ENCODE results near the gene GALNT5.

GALNT5 gene

DNA sequence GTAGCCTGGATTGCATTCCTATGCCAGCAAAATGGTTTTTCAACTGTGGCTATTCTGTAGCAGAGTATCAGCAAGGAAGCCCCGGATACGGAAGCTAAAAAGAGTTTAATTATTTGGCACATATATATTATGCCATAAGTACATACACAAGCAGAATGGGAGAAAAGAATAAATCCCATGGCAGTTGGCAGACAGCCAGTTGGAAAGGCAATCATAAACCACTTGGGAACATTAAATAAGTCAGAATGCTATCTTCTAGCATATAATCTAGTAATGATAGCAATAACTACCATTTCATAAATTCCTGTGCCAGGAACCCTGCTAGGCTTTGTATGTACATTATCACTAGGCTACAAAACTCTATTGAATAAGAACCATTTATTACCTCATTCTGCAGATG, 26.0 kb downstream of the GALNT5 start:
- no peak for DNase-seq (ENCODE audit: insufficient read length, low spot score)
- no peak for FAIRE-seq

DNA sequence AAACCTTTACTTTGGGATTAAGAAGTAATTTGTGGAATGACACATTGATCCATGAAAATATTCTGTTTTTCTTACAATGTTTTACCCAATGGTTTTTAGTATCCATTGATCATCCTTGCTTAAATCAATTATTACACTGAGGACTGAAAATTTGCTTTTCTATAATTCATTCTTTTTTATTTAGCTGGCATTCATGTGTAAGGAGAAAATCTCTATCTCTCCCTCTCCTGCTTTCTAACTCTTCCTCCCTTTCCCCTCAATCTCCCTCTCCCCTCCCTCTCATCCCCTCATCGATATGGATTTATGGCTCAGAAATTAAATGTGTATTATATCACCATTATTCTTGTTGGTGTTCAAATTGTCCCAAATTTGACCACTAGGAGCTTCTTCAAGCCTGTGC, 29.7 kb downstream of the GALNT5 start:
- FAIRE-seq (no peak), DNase-seq (ENCODE audit: insufficient read length, low spot score) (no peak)

DNA sequence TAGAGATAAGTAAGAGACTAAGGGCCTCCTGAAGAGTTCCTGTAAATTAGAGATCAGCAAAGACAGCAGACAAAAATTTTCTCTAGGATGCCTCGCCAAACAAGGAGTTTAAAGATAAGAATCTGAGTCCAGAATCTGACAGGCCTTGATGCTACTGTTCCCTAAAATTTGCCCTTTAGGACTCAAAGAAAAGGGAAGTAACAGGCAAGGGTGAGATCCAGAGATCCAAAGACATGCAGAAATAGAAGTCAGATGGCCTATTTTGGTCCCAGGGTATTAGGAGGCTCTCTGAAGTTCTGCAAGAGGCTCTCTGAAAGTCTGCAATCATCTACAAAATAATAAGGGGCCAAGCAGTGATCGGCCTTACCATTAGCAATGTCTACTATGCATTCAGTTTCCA, 33.0 kb downstream of the GALNT5 start:
- DNase-seq (ENCODE audit: insufficient read length, low spot score) (no peak), FAIRE-seq (no peak)

DNA sequence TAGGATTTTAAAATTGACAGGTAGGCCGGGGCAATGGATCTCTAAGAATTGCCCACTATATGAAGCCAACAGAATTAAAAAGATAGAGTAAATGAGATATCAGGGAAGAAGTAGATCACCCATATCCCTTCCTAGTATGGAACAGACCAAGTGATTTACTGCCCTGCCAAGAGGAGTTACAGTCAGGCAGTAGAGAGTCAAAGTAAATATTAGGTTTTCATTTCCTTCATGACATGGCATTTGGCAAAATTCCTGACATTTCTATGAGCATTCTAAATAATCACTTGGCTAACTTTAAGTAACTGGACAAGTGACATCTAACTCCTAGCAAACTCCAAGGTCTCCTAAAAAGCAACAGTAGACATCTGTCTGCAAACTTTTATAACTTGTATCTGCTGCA, 33.5 kb downstream of the GALNT5 start:
- DNase-seq (ENCODE audit: insufficient read length, low spot score) (no peak), FAIRE-seq (no peak)

DNA sequence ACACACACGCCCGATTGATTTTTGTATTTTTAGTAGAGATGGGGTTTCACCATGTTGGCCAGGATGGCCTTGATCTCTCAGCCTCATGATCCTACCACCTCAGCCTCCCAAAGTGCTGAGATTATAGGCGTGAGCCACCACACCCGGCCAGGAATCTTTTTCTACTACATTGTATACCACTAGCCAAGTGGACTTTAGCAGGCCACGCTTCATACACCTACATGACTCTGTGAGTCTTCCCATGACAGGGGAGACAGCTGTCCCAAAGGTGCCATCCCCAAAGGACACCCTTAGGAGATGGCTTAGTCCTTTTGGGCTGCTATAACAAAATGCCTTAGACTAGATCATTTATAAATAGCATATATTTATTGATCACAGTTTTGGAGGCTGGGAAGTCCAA, 35.3 kb downstream of the GALNT5 start:
- FAIRE-seq = no peak
- DNase-seq (ENCODE audit: insufficient read length, low spot score) = no peak

DNA sequence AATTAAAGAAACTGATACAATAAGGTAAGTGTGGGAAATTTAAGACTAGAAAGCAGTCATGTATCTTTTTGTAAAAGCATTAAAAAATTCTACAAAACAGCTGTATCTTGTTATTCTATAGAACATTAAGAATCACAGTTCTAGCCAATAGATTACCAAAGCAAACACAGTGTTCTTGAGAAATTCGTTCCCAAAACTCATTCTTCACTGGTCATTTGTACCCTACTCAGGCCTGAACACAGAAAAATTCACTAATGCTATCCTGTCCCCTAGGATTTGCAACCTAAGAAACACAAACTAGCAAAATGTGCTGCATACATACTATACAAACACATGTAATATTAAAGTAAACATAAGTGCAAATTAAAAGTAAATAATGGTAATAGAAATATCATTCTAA, 39.0 kb downstream of the GALNT5 start:
- FAIRE-seq = no peak
- DNase-seq (ENCODE audit: insufficient read length, low spot score) = no peak

DNA sequence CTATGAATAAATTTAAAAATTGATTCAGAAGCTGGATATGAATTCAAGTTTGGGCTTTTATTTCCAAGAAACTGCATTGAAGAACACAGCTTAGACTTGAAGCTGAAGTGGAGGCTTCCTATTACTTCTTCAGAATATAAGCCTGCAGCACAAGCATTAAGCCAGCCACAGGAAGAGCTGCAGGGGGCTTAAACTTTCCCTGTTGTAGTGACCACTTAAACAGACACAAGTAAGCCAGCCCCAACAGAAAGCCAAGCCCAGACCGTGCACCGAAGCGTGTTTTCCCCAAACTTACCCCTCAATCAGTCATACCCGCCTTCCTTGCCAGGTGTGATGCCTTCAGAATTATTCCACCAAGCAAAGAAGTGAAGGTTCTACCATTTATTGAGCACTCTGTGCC, 39.5 kb downstream of the GALNT5 start:
- FAIRE-seq (no peak), DNase-seq (ENCODE audit: insufficient read length, low spot score) (no peak)

DNA sequence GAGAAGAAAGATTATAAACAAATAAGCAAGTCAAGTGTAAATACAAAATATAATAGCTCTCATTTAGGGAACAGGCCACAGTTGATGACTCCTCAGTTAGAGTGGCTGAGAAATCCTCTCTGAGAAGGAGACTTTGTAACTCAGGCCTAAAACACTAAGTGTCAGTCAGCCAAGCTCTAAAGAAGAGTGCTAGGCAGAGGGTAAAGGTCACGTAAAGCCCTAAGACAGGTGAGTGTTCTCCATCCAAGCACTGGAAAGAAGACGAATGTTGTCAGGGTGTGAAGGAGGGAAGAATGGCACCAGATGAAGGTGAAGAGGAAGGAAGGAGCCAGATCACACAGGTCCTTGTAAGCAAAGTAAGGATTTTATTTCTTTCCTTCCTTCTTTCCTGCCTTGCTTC, 43.8 kb downstream of the GALNT5 start:
- DNase-seq (ENCODE audit: insufficient read length, low spot score) (no peak), FAIRE-seq (no peak)

DNA sequence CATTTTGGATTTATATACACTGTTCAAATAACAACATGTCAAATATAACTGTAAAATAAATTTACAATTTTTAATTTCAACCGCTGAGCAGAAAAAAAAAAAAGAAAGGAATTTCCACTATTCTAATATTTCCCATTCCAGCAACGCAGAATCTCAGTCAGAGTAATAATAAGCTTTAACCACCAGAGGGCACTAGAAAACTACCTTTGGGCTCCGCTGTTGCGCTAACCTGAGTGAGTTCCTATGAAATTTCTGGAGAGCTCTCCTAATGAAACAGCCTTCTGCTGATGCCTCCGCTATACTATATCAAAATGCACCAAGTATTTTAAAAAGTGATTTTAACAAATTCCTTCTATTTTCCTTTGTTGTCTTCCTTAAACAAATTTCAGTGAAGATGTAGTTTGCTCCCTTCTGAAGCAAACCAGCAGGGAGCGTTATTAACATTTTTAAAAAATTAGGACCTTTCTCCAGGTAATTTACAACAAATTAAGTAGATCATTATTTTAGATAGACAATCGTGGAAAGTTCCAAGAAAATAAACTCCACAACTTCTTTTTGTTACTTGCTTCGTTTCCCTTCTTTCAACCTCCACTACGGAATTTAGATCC, 45.1 kb downstream of the GALNT5 start:
- DNase-seq (ENCODE audit: insufficient read length, low spot score) (peak; percentile 37), FAIRE-seq (peak; percentile 91)

DNA sequence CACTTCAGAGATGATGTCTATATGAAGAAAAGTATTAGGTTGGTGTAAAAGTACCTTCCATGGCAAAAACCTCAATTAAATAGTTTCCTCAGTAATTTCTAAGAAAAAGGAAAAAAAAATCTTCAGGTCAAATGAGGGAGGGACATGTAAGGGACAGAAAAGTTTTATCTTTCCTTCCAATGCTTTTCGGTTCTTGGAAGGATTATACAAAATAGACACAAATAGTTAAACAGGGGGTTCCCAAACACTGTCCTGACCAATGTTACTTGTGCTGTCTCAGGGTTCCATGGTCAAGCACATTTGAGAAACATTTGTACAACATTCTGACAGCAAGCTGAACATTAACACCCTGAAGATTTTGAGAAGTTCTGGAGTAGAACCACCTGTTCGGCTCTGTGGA, 46.1 kb downstream of the GALNT5 start:
- DNase-seq (ENCODE audit: insufficient read length, low spot score) (no peak), FAIRE-seq (no peak)

DNA sequence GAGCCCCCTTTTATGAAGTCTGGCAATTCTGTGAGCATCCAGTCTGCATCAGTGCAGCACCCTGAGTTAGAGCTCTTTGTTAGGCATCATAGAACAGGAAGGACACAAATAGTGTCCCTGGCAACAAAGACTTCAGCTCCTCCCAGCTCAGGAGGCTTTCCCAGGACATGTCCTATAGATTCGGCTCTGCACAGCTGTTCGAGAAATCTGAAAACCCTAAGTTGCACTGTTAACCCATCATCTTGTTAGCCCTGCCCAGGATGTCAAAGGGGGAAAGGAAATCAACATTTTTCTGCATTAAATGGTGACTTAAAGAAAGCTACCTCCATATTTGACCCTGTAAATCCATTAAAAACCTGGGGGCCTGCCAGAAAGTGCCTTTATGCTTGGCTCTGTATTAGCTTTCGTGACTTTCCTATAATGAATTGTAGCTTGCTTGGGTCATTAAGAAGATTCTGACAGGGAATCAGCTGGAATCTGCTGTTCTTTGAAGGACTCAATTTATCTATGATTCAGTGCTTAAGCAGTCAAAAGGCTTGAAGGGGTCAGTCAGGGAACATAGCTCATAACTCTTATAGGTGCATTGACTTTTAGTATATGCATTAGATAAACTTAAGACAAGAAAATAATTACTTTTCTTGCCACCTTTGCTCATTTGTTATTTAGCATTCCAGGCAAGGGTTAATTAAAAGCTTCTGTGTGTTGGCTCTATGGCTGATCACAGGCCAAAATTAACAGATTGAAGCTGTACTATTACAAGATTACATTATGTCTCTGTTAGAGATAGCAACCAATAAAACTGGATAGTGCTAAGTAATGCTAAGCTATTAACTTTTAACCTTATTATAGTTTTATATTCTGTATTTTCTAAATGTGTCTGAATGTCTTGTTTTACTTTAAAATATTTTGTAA, 47.6 kb downstream of the GALNT5 start:
- FAIRE-seq (no peak), DNase-seq (ENCODE audit: insufficient read length, low spot score) (no peak)

DNA sequence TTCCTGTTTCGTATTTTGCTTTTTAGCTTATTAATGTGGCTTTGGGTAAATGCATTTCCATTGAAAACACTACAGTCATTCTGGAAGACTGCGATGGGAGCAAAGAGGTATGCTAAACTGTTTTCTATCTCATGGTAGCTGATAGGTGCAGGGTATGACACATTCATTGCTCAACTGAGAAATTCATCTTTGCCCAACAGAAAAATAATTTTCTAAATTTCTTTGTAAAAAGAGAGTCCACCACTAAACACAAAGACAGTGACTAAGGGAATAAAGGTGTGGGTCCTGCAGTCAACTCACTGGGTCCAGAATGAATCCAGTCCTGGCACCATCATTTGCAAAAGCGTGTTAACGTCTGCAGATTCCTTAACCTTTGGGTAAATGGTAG, 48.2 kb downstream of the GALNT5 start:
- DNase-seq (ENCODE audit: insufficient read length, low spot score) (no peak), FAIRE-seq (peak; percentile 28)

DNA sequence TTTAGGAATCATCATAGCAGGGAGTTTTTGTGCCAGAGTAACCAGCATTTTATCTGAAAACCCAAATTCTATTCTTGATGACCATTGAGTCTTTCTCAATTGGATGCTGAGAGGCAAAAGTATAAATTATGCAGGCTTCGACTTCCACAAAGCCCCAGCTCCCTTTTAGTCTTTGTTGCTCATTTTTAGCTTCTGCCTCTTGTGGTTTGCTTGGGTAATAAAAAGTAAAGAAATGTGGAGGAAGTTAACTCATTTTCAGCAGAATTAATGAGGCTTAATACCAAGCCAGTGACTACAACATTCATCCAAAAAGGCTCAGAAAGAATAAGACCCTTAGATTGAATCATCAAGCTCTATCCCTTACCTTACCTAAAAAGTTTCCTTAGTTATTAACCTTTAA, 49.5 kb downstream of the GALNT5 start:
- FAIRE-seq = peak; percentile 49

DNA sequence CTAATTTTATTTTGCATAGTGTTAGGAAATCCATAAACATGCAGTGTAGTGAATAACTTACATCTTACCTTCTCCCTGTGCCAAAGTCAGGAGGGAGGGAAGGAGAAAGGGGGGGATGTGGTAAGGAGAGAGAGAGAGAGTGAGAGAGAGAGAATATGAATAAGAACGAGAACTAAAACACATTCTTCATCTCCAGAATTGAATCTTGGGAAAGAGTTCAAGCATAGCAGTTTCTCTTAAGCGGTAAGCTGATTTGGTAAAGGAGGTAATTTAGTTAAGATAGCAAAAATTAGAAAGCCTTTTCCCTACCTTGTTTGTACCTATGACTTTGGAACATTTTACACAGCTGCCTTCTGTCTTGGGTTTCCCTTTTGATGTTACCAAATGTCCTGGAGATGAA, 52.4 kb downstream of the GALNT5 start:
- DNase-seq (ENCODE audit: insufficient read length, low spot score) = no peak
- FAIRE-seq = no peak

More for the DNA sequence above, 49.5 kb downstream of the GALNT5 start:
- no peak for DNase-seq (ENCODE audit: insufficient read length, low spot score)

DNA sequence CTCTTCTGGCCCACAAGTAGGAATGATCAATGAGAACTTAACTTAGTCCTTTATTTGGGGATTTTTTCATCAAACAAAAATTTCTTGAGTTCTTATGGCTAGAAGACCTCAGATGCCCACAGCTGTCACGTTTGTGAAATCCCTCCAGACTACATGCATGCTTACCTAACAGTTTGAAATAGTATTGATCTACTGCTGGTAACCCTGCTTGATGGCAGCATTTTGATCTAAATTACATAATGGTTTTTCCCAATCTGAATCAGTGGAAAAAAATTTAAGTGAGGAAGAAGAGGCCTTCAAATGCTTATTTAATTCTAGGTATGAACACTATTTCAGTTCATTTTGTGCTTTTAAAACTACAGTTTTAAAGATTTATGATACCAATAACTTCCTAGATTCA, 54.2 kb downstream of the GALNT5 start:
- no peak for FAIRE-seq
- no peak for DNase-seq (ENCODE audit: insufficient read length, low spot score)

DNA sequence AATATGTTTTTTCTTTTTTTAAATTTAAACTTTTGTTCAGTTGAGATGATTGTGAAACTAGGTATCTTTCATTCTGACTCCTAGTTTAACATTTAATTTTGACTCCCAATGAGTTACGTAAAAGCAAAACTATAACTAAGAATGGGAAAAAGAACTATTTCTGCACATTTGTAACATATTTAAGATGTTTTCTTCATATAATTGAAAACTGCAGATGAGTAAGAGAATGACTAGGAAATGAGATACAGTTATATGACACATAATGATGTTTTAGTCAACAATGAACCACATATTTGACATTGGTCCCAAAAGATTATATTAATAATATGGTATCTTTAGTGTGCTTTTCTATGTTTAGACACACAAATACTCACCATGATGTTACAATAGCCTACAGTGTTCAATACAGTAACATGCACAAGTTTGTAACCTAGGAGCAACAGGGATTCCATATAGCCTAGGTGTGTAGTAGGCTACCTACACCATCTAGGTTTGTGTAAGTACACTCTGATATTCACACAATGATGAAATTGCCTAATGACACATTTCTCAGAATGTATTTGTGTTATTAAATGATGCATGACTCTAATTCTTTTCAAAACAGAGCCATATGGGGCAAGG, 55.5 kb downstream of the GALNT5 start:
- no peak for DNase-seq (ENCODE audit: insufficient read length, low spot score)
- peak; percentile 26 for FAIRE-seq

DNA sequence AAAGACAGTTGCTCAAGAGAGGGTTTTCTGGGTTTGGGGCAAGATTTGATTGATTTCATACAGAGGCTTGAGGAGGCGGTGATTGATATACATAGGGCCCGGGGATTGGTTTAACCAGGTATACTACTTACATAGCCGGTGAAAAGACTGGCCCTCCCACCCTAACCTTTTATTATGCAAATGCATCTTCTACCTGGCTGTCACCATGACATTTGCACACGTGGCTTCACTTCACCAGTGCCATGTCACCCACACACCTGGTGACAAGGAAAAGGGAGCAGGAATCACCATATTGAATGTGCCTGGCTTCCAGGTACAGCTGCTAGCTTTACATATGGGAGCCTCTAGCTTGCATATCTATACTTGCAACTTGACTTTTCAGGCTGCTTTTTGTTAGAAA, 58.4 kb downstream of the GALNT5 start:
- no peak for DNase-seq (ENCODE audit: insufficient read length, low spot score)
- no peak for FAIRE-seq

DNA sequence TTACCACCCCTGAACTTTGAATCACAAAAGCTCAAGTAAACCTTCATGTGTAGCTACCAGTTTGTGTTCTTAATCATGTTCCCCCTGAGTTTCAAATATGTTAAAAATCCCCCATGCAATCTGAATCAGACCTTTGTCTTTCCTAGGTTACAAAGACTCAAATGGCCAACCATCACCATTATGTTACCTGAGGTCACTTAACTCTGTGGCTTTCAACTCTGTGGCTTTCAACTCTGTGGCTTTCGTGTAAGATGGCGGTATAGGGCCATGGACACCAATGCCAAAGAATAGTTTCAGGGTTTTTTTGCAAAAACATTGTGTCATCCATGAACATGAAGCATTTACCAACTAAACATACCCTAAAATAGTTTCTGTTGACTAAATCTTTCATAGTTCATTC, 61.4 kb downstream of the GALNT5 start:
- FAIRE-seq = no peak
- DNase-seq (ENCODE audit: insufficient read length, low spot score) = no peak

DNA sequence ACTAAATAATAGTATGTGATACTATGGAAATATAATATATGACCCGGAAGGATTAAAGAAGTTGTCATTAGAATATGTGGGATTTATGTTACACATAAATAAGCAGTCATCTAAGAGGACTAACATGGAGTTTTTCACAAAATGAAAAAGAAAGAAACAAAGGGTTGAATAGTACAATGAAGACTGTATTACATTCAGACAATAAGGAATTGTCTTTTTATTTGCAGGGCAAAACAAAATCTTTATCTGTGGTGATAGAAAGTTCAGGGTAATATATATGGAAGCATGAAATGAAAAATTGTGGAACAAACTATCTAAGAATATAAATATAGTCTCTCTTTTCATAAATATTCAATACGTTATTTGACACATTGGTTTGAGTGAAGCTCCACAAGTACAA, 62.3 kb downstream of the GALNT5 start:
- DNase-seq (ENCODE audit: insufficient read length, low spot score) = no peak

DNA sequence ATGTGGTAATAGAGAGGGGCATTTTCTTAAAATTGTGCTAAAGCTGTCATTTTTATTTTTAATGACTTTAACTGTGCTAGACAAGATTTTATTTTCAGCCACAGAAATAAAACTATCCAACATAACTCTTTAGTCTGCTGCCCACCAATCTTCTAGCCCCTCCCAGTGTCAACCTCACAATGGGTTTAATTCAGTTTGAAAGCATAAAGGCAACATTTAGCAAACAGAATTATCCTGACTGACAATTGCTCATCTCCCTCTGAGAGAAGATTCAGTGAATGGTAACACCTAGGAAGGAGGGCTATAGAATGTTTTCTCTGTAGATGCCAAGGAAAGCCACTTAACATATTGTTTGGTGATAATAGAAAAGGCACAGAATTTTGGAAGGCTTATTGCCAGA, 62.9 kb downstream of the GALNT5 start:
- FAIRE-seq (no peak), DNase-seq (ENCODE audit: insufficient read length, low spot score) (no peak)

More for the DNA sequence above, 62.3 kb downstream of the GALNT5 start:
- no peak for FAIRE-seq

DNA sequence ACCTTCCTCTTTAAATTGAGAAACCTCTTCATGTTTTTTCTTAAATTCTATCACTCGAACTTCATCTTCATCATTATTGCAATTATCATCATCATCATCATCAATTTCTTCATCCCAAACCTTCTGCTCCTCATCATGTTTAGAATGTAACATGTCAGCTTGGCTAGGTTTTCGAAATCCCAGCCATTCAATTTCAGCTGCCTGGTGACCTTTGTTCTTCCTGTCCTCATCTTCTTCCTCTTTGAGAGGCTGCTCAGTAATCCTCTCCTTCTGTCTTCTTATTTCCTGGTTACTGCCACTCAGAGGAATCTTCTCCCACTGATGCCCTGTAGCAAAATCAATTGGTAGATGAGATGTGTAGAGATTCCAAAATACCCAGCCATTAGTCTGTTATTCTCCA, 64.0 kb downstream of the GALNT5 start:
- no peak for FAIRE-seq
- no peak for DNase-seq (ENCODE audit: insufficient read length, low spot score)

DNA sequence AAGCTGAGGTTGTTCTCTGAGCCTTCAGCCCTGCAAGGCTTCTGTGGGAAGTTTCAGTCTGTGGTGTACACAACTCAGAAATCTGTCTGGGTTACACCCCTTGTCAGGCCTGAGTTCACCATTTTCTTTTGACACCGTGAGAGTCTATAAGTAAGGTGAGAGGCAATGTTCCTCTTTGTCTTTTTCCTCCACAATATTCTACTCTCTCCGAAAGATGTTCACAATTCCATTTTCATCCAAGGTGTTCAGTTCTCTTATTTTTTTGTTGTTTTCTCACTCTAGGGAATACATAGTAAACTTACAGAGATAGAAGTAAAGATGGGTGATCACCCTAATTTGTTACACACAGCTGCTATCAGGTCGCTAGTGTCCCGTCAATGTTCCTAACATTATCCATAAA, 64.9 kb downstream of the GALNT5 start:
- FAIRE-seq = no peak
- DNase-seq (ENCODE audit: insufficient read length, low spot score) = no peak

Data from GM19239 (cell line).